ENCODE results near the gene SYT2. TPM values are rescaled to one million over a fixed set of nuclear protein-coding genes. Genes with fewer than 3 reads are reported as not detected.
A peak's percentile ranks its signal among the peaks of the same experiment; 100 is the strongest.

The SYT2 gene
- total and polyA plus RNA-seq, 7 donors: 0.10 to 0.16 TPM; not detected in 5

DNA sequence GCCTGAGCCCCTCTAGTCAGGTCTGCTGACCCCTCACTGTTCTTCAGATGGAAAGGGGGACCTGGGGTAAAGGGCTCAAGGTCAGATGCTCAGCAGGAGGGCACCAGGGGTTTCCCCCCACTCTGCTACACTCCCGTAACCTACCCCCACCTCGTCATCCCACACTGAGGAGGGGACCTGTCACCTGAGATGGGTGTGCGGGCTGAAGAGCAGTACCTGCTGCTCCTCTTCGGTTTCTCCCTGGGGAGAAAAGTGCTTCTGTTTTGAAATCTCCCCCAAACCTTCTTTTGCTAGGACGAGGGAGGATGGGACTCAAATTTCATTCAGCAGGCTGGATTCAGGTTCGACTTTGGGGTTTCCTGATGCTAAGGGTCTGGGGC, 65.2 kb downstream of the SYT2 start:
- intact Hi-C loops (cut with DNase I): no loop called here
- H3K27me3 ChIP-seq: peaks cover 28 to 75% (median 47%) of the 10 kb centered on the region in 3 donors
- H3K4me1 ChIP-seq: peaks cover 0 to 24% (median 22%) of the 10 kb centered on the region in 4 donors

GRCh38 chr1:202644219-202645096, 65.8 kb downstream of the SYT2 start:
- no peak overlapping the region for H3K27ac ChIP-seq
- no peaks in the 10 kb centered on the region for H3K36me3 ChIP-seq
- peaks cover 28 to 81% (median 48%) of the 10 kb centered on the region in 3 donors for H3K27me3 ChIP-seq
- H3K4me3 ChIP-seq: no peak overlapping the region
- no peak for DNase-seq
- 22 to 38% methylated on average over 22 of the region's 22 CpGs for WGBS, 2 donors
- TF ChIP-seq POLR2AphosphoS5 (IDR thresholded peaks at IDR 0.05) (no peak), CTCF (IDR thresholded peaks at IDR 0.05) (no peak), EP300 (IDR thresholded peaks at IDR 0.05) (no peak)
- no peaks in the 10 kb centered on the region for H3K9me3 ChIP-seq
- peaks cover 0 to 24% (median 22%) of the 10 kb centered on the region in 4 donors for H3K4me1 ChIP-seq
- intact Hi-C loops (cut with DNase I): no loop called here

More for the DNA sequence above, 65.2 kb downstream of the SYT2 start:
- no peak for DNase-seq
- TF ChIP-seq EP300 (IDR thresholded peaks at IDR 0.05): no peak
- TF ChIP-seq CTCF (IDR thresholded peaks at IDR 0.05): no peak
- no peak for TF ChIP-seq POLR2AphosphoS5 (IDR thresholded peaks at IDR 0.05)
- no peak for TF ChIP-seq POLR2A (IDR thresholded peaks at IDR 0.05)
- 52 to 73% methylated on average over 6 of the region's 6 CpGs for WGBS, 2 donors
- Histone ChIP-seq H3K4me3 (no peak overlapping the region), H3K36me3 (no peaks in the 10 kb centered on the region), H3K27ac (no peak overlapping the region), H3K9me3 (no peaks in the 10 kb centered on the region)

DNA sequence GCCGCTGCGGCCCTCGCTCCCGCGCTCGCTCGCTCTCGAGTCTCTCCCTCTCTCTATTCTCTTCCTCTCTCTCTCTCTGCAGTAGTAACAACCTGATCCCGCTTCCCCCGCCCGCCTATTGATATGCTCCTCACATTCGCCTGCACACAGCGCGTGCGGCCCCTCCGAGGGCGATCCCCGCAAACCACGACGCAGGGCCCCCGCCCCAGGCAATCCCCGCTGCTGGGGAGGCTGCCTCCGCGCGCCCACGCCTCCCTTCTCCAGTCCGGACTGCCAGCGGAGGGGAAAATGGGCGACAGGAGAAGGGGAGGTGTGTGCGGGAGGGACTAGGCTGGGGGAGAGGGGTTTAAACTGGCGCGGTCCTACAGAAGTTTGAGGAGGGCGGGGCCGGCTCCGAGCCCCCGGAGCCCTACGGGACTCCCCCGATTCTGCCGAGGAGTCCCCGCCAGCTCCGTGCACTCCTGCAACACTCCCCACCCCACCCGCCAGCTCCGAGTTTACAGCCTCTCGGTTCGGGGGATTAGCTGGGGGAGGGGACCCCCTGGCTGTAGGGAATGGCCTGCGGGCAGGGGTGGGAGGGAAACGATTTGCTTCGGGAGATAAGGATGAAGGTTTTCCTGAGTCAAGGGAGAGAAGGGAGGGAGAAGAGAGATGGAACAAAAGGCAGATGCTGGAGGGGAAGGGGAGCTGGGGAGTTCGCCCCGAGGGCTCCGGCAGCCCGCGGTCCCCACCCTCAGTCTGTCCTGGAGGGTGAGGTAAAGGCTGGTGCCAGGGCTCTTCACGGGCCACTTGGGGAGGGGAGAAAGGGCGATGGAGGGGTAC, 66.6 kb downstream of the SYT2 start:
- intact Hi-C loops (cut with DNase I): no loop called here
- no peaks in the 10 kb centered on the region for H3K9me3 ChIP-seq
- H3K27me3 ChIP-seq: peaks cover 28 to 85% (median 51%) of the 10 kb centered on the region in 3 donors
- H3K4me3 ChIP-seq: peak overlapping the region; percentile 8 to 48 (median 34)
- H3K4me1 ChIP-seq: peaks cover 0 to 24% (median 22%) of the 10 kb centered on the region in 4 donors
- no peak for DNase-seq
- TF ChIP-seq EP300 (IDR thresholded peaks at IDR 0.05): no peak
- TF ChIP-seq POLR2AphosphoS5 (IDR thresholded peaks at IDR 0.05): no peak
- no peak for TF ChIP-seq POLR2A (IDR thresholded peaks at IDR 0.05)
- TF ChIP-seq CTCF (IDR thresholded peaks at IDR 0.05): no peak
- WGBS, 2 donors: 1 to 2% methylated on average over 52 to 55 of the region's 55 CpGs
- no peaks in the 10 kb centered on the region for H3K36me3 ChIP-seq
- H3K27ac ChIP-seq: no peak overlapping the region

- H3K9me3 ChIP-seq: no peaks in the 10 kb centered on the region
- H3K4me1 ChIP-seq: peaks cover 0 to 24% (median 22%) of the 10 kb centered on the region in 4 donors
- peak overlapping the region in 3 of 4 donors; percentile 33 to 48 (median 34) for H3K4me3 ChIP-seq
- H3K36me3 ChIP-seq: no peaks in the 10 kb centered on the region
- no peak overlapping the region for H3K27ac ChIP-seq
- TF ChIP-seq POLR2AphosphoS5 (IDR thresholded peaks at IDR 0.05) (no peak), POLR2A (IDR thresholded peaks at IDR 0.05) (no peak), EP300 (IDR thresholded peaks at IDR 0.05) (no peak), CTCF (IDR thresholded peaks at IDR 0.05) (no peak)
- no peak for DNase-seq
- 1 to 2% methylated on average over 58 of the region's 58 CpGs for WGBS, 2 donors
- peaks cover 28 to 80% (median 51%) of the 10 kb centered on the region in 3 donors for H3K27me3 ChIP-seq
- intact Hi-C loops (cut with DNase I): no loop called here
Measured at GRCh38 chr1:202642619-202643291, 67.5 kb downstream of the SYT2 start.
